Transverse colon (tissue), 4 donors: Measurements from ENCODE around the gene VPS13A. TPM values are rescaled to one million over a fixed set of nuclear protein-coding genes. Genes with fewer than 3 reads are reported as not detected.
A peak's percentile ranks its signal among the peaks of the same experiment; 100 is the strongest.

Experiments
- DNase-seq: peaks from one replicate; pipeline ENCODE4 v3.0.0-alpha.2; 2019
- H3K27ac ChIP-seq, 4 donors: fragments of 200-600 bp; sonication (generic); 2 replicates each; pipeline ENCODE4 v1.5.1; 2016 to 2018; ENCODE audit warnings: inconsistent platforms in 4 of 4
- H3K27me3 ChIP-seq: fragments of 200-600 bp; sonication (generic); 2 replicates; pipeline ENCODE4 v1.5.1; 2017; ENCODE audit warnings: inconsistent platforms
- H3K36me3 ChIP-seq, 4 donors: fragments of 200-600 bp; sonication (generic); 2 replicates each; pipeline ENCODE4 v1.5.1; 2017 to 2019; ENCODE audit warnings: inconsistent platforms in 4 of 4
- H3K4me1 ChIP-seq, 4 donors: fragments of 200-600 bp; sonication (generic); 2 replicates each; pipeline ENCODE4 v1.5.1; 2017 to 2020; ENCODE audit warnings: inconsistent platforms in 4 of 4
- H3K4me3 ChIP-seq, 4 donors: fragments of 200-600 bp; sonication (generic); 1 replicate in 1 of 4; 2 replicates in 3 of 4; pipeline versions ENCODE4 v1.5.1 to v1.6.1; 2017 to 2019; ENCODE audit warnings: inconsistent platforms in 4 of 4
- H3K9me3 ChIP-seq, 2 donors: fragments of 200-600 bp; sonication (generic); 2 replicates each; pipeline ENCODE4 v1.5.1; 2017 to 2019; ENCODE audit warnings: inconsistent platforms in 2 of 2
- CTCF ChIP-seq, 5 experiments: fragments of 200-600 bp in 3 of 5; fragments of 450-650 bp in 2 of 5; sonication (generic) in 3 of 5; IDR thresholded peaks; 1 replicate in 2 of 5; 2 replicates in 3 of 5; pipeline ENCODE4 v1.5.1; 2016 to 2017; ENCODE audit warnings: antibody characterized with exemption in 5 of 5, inconsistent platforms in 3 of 5, mild to moderate bottlenecking in 2 of 5, moderate library complexity in 1 of 5
- EP300 ChIP-seq: sonication (generic); formaldehyde crosslinking; IDR thresholded peaks from one replicate; pipeline ENCODE4 v1.6.1; 2017; ENCODE audit warnings: antibody characterized with exemption, low read depth
- POLR2A ChIP-seq: fragments of 450-650 bp; IDR thresholded peaks from one replicate; pipeline ENCODE4 v1.6.1; 2016; ENCODE audit warnings: antibody characterized with exemption, mild to moderate bottlenecking, moderate library complexity
- POLR2AphosphoS5 ChIP-seq, 3 donors: sonication (generic); formaldehyde crosslinking; IDR thresholded peaks; one replicate each; pipeline ENCODE4 v1.6.1; 2016; ENCODE audit warnings: antibody characterized with exemption in 3 of 3
- WGBS, 2 donors: methylation state at CpG; one replicate each; pipeline ENCODE4 v1.1.5; 2018; ENCODE audit warnings: low coverage in 1 of 2; 5-methylcytosine and 5-hydroxymethylcytosine counted together
- in situ Hi-C, 4 donors: fragments of 200-750 bp; cut with MboI; loops; one replicate each; pipeline versions ENCODE4 v1.15.0 to v1.15.1; 2017; ENCODE audit warnings: low sequenced_read_pairs in 3 of 4, low pct_ligation_motif_present in 1 of 4, low pct_unique_long_range_greater_than_20kb in 1 of 4
- intact Hi-C: fragments of 100-400 bp; cut with DNase I; formaldehyde crosslinking; loops from one replicate; pipeline ENCODE4 v1.15.1; 2023; ENCODE audit warnings: low total_unique reads
- total RNA-seq, 4 donors: library from RNA; depleted of rRNA; stranded (reverse); fragments of >200 nt; gene quantifications; one replicate each; pipeline ENCODE4 v1.1.0, GENCODE V29; 2016

Gene VPS13A
- total RNA-seq, 4 donors from 2014 or later = 88.8 to 148 (median 115) TPM

GRCh38 chr9:77433675-77434445 is 256.5 kb downstream of the VPS13A start:
- Histone ChIP-seq H3K4me1 (peaks cover 0 to 5% (median 0%) of the 10 kb centered on the region in 4 donors), H3K9me3 (no peaks in the 10 kb centered on the region), H3K4me3 (no peak overlapping the region), H3K27me3 (no peaks in the 10 kb centered on the region), H3K36me3 (no peaks in the 10 kb centered on the region), H3K27ac (no peak overlapping the region)
- in situ Hi-C loops = loop anchor here in 3 of 4 donors (10.0 to 25.0 kb wide), 3 partner anchors 303 to 611 kb away; partner anchors contain the start of gene GNAQ (in 1 of the 3)
- intact Hi-C loops = loop anchor here (5.0 kb wide), 2 partner anchors 318 to 603 kb away; no protein-coding TSS in a partner anchor
- TF ChIP-seq CTCF (IDR thresholded peaks at IDR 0.05) (peak; percentile 88 to 97 (median 92)), EP300 (no peak), POLR2A (no peak), POLR2AphosphoS5 (IDR thresholded peaks at IDR 0.05) (no peak)
- WGBS, 2 donors = 25 to 59% methylated on average over 4 to 21 of the region's 21 CpGs
- peak; percentile 55 for DNase-seq

GRCh38 chr9:77435277-77435676 is 257.9 kb downstream of the VPS13A start:
- Histone ChIP-seq H3K27ac (no peak overlapping the region), H3K27me3 (no peaks in the 10 kb centered on the region), H3K4me1 (peaks cover 0 to 5% (median 0%) of the 10 kb centered on the region in 4 donors), H3K9me3 (no peaks in the 10 kb centered on the region), H3K4me3 (no peak overlapping the region), H3K36me3 (no peaks in the 10 kb centered on the region)
- in situ Hi-C loops (loop anchor here in 3 of 4 donors (10.0 to 25.0 kb wide), 3 partner anchors 302 to 610 kb away; partner anchors contain the start of gene GNAQ (in 1 of the 3)), intact Hi-C loops (no loop called here)
- TF ChIP-seq POLR2A (no peak), EP300 (no peak)
- DNase-seq = no peak
- WGBS, 2 donors = 97 to 100% methylated on average over 2 to 4 of the region's 4 CpGs

GRCh38 chr9:77435688-77436087 is 258.4 kb downstream of the VPS13A start:
- in situ Hi-C loops (loop anchor here in 3 of 4 donors (10.0 to 25.0 kb wide), 3 partner anchors 302 to 609 kb away; partner anchors contain the start of gene GNAQ (in 1 of the 3)), intact Hi-C loops (no loop called here)
- WGBS, 2 donors = 84% methylated on average over 3 of the region's 3 CpGs; no CpG with 5 or more reads in 1 of the 2 donors
- no peaks in the 10 kb centered on the region for H3K27me3 ChIP-seq
- H3K4me1 ChIP-seq = peaks cover 0 to 5% (median 0%) of the 10 kb centered on the region in 4 donors
- TF ChIP-seq EP300 = no peak
- no peak for TF ChIP-seq POLR2AphosphoS5 (IDR thresholded peaks at IDR 0.05)
- TF ChIP-seq POLR2A = no peak
- no peak for TF ChIP-seq CTCF (IDR thresholded peaks at IDR 0.05)
- no peak overlapping the region for H3K27ac ChIP-seq
- no peaks in the 10 kb centered on the region for H3K36me3 ChIP-seq
- no peak overlapping the region for H3K4me3 ChIP-seq
- no peak for DNase-seq
- no peaks in the 10 kb centered on the region for H3K9me3 ChIP-seq

- intact Hi-C loops = no loop called here
- TF ChIP-seq CTCF (IDR thresholded peaks at IDR 0.05) = no peak
- no peak for TF ChIP-seq POLR2A
- no peak for TF ChIP-seq EP300
- TF ChIP-seq POLR2AphosphoS5 (IDR thresholded peaks at IDR 0.05) = no peak
- 66 to 70% methylated on average over 3 of the region's 3 CpGs for WGBS, 2 donors
- DNase-seq = no peak
- Histone ChIP-seq H3K27ac (no peak overlapping the region), H3K36me3 (no peaks in the 10 kb centered on the region), H3K4me1 (peaks cover 0 to 4% (median 0%) of the 10 kb centered on the region in 4 donors), H3K27me3 (no peaks in the 10 kb centered on the region), H3K9me3 (no peaks in the 10 kb centered on the region), H3K4me3 (no peak overlapping the region)
- in situ Hi-C loops = loop anchor here in 3 of 4 donors (10.0 to 25.0 kb wide), 3 partner anchors 299 to 606 kb away; partner anchors contain the start of gene GNAQ (in 1 of the 3)
Measured at GRCh38 chr9:77438653-77439052, 261.3 kb downstream of the VPS13A start.
